Parathyroid adenoma (tissue), 2 donors: ENCODE results near the gene SLC15A1.

Experiments used
- H2AFZ ChIP-seq: fragments of 300-600 bp; sonication (generic); one replicate; pipeline ENCODE4 v1.7.0; 2017; ENCODE audit warnings: antibody characterized with exemption, mild to moderate bottlenecking
- H3K27ac ChIP-seq: fragments of 300-600 bp; sonication (generic); one replicate; pipeline ENCODE4 v1.7.0; 2017
- H3K27me3 ChIP-seq: fragments of 300-600 bp; sonication (generic); one replicate; pipeline ENCODE4 v1.7.0; 2017; ENCODE audit warnings: low read length; ENCODE audit not compliant: control insufficient read depth, insufficient read depth
- H3K36me3 ChIP-seq: fragments of 300-600 bp; sonication (generic); one replicate; pipeline ENCODE4 v1.7.0; 2017; ENCODE audit warnings: low read length; ENCODE audit not compliant: control insufficient read depth, insufficient read depth
- H3K4me1 ChIP-seq: fragments of 300-600 bp; sonication (generic); one replicate; pipeline ENCODE4 v1.7.0; 2017; ENCODE audit warnings: control low read depth
- H3K4me2 ChIP-seq: fragments of 300-600 bp; sonication (generic); one replicate; pipeline ENCODE4 v1.7.0; 2017; ENCODE audit warnings: low read length
- H3K4me3 ChIP-seq: fragments of 300-600 bp; sonication (generic); one replicate; pipeline ENCODE4 v1.7.0; 2017; ENCODE audit warnings: low read depth, low read length
- H3K79me2 ChIP-seq: fragments of 300-600 bp; sonication (generic); one replicate; pipeline ENCODE4 v1.7.0; 2017; ENCODE audit warnings: control low read depth
- H3K9ac ChIP-seq: fragments of 300-600 bp; sonication (generic); one replicate; pipeline ENCODE4 v1.7.0; 2017; ENCODE audit warnings: mild to moderate bottlenecking
- H3K9me3 ChIP-seq: fragments of 300-600 bp; sonication (generic); one replicate; pipeline ENCODE4 v1.7.0; 2017; ENCODE audit warnings: low read length; ENCODE audit not compliant: control insufficient read depth
- TF ChIP-seq, protein P1 (sequence below): fragments of 300-600 bp; sonication (generic); IDR thresholded peaks from one replicate; pipeline ENCODE4 v1.7.0; 2017; ENCODE audit warnings: antibody characterized with exemption, mild to moderate bottlenecking
- donor health status: primary hyperparathyroidism.

Gene SLC15A1

DNA sequence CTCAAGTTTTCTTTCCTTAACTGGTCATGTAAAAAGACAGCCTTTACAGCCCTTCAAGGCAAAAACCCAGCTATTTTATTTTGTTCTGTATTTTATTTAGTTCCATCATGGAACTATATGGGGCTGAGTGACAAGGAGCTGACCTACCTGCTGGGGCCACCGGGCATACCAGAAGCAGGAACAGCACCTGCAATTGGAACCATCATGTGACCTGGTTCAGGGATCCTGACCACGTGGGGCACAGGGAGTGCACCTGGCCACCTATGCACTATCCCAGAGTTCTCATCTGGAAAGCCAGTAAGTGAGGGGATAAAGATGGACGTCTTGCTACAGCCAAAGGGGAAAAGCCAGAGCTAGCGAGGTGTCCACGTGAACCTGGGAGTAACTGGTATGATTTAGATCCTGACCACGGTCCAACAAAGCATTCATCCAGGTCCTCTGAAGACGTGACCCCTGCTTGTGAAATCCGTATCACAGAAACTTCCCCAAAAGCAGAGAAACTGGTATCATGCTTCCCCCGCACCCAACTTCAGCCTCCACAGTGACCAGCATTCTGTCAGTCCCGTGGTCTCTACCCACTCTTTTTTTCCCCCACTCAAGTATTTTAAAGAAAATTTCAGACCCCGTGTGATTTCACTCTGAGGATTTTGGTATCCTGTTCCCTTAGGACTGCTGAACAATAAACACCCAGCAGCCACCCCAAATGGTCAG, 40.5 kb upstream of the SLC15A1 start:
- no peaks in the 10 kb centered on the region for H3K9me3 ChIP-seq
- no peak overlapping the region for H2AFZ ChIP-seq
- H3K27me3 ChIP-seq, result no peaks in the 10 kb centered on the region
- no peaks in the 10 kb centered on the region for H3K79me2 ChIP-seq
- no peak overlapping the region for H3K9ac ChIP-seq
- H3K4me3 ChIP-seq, result no peak overlapping the region
- no peaks in the 10 kb centered on the region for H3K4me1 ChIP-seq
- TF ChIP-seq, protein P1, sequence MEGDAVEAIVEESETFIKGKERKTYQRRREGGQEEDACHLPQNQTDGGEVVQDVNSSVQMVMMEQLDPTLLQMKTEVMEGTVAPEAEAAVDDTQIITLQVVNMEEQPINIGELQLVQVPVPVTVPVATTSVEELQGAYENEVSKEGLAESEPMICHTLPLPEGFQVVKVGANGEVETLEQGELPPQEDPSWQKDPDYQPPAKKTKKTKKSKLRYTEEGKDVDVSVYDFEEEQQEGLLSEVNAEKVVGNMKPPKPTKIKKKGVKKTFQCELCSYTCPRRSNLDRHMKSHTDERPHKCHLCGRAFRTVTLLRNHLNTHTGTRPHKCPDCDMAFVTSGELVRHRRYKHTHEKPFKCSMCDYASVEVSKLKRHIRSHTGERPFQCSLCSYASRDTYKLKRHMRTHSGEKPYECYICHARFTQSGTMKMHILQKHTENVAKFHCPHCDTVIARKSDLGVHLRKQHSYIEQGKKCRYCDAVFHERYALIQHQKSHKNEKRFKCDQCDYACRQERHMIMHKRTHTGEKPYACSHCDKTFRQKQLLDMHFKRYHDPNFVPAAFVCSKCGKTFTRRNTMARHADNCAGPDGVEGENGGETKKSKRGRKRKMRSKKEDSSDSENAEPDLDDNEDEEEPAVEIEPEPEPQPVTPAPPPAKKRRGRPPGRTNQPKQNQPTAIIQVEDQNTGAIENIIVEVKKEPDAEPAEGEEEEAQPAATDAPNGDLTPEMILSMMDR, result no peak
- H3K27ac ChIP-seq, result no peak overlapping the region
- no peaks in the 10 kb centered on the region for H3K36me3 ChIP-seq
- H3K4me2 ChIP-seq, result no peak overlapping the region

DNA sequence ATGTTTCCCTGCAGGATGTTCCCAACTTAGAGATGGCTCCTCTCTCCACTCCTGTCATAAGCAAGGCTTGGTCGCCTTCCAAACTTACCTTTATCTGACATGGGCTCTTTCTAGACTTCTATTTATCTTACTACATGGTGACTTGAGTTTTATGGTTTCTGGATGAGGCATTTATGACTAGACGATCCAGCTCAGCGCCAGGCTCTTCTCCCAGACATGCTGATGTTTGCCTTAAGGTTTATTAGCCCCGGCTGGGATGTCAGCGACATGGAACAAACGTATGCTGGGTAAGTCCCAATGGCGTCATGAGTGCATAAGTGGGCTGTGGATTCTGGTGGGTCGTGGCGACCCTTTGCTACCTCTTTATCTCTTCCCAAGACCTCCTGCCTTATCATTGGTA, 39.8 kb upstream of the SLC15A1 start:
- Histone ChIP-seq H3K27ac (no peak overlapping the region), H3K4me1 (no peaks in the 10 kb centered on the region), H3K27me3 (no peaks in the 10 kb centered on the region), H3K36me3 (no peaks in the 10 kb centered on the region), H3K9me3 (no peaks in the 10 kb centered on the region), H3K9ac (no peak overlapping the region), H3K79me2 (no peaks in the 10 kb centered on the region), H3K4me2 (no peak overlapping the region), H2AFZ (no peak overlapping the region), H3K4me3 (no peak overlapping the region)
- TF ChIP-seq, protein P1, result no peak

DNA sequence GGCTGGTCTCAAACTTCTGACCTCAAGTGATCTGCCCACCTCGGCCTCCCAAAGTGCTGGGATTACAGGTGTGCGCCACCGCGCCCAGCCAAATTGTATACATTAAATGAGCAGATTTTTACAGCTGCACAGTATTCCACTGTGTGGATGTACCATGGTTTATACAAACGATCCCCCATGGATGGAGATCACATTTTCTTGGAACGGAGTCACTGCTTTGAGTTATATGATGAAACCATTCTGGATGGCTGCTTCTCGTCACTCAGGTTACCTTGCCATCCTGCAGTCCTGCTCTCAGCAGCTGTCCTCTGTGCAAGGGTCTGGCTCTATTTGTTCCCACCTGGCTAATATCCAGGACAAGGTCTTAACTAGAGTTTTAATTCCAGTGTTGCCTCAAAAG, 39.1 kb upstream of the SLC15A1 start:
- Histone ChIP-seq H3K4me1 (no peaks in the 10 kb centered on the region), H3K27me3 (no peaks in the 10 kb centered on the region), H2AFZ (no peak overlapping the region), H3K9me3 (no peaks in the 10 kb centered on the region), H3K4me2 (no peak overlapping the region), H3K27ac (no peak overlapping the region), H3K36me3 (no peaks in the 10 kb centered on the region), H3K79me2 (no peaks in the 10 kb centered on the region), H3K9ac (no peak overlapping the region), H3K4me3 (no peak overlapping the region)
- TF ChIP-seq, protein P1, result no peak

DNA sequence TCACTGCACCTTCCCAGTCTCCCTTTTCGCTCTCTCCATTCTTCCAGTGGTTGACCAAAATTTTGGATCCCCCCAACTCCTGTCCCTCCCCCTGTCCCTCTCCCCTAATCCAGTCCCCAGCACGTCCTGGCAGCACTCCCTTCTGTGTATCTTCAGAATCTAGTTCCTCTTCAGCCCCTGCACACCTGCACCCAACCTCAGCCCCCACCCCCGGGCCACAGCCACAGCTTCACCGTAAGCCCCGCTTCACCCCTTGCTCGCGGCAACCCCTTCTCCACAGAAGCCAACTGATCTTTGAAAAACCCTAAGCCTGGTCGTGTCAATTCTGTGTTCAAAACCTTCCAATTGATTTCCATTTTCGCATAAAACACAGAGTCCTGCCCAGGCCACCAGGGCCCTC, 35.5 kb upstream of the SLC15A1 start:
- TF ChIP-seq, protein P1, result no peak
- Histone ChIP-seq H2AFZ (no peak overlapping the region), H3K4me2 (no peak overlapping the region), H3K36me3 (no peaks in the 10 kb centered on the region), H3K27me3 (no peaks in the 10 kb centered on the region), H3K79me2 (no peaks in the 10 kb centered on the region), H3K9ac (no peak overlapping the region), H3K4me1 (no peaks in the 10 kb centered on the region), H3K4me3 (no peak overlapping the region), H3K9me3 (no peaks in the 10 kb centered on the region), H3K27ac (no peak overlapping the region)

DNA sequence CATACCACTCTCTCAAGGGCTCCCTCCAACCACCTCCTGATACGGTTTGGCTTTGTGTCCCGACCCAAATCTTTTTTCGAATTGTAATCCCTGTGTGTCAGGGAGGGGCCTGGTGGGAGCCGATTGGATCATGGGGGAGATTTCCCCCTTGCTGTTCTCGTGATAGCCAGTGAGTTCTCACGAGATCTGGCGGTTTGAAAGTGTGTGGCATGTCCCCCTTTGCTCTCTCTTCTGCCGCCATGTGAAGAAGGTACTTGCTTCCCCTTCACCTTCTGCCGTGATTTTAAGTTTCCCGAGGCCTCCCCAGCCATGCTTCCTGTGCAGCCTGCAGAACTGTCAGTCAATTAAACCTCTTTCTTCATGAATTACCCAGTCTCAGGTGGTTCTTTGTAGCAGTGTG, 34.7 kb upstream of the SLC15A1 start:
- H3K4me1 ChIP-seq, result no peaks in the 10 kb centered on the region
- no peaks in the 10 kb centered on the region for H3K27me3 ChIP-seq
- H2AFZ ChIP-seq, result no peak overlapping the region
- H3K36me3 ChIP-seq, result no peaks in the 10 kb centered on the region
- TF ChIP-seq, protein P1, result no peak
- H3K4me2 ChIP-seq, result no peak overlapping the region
- H3K9me3 ChIP-seq, result no peaks in the 10 kb centered on the region
- H3K4me3 ChIP-seq, result no peak overlapping the region
- no peak overlapping the region for H3K27ac ChIP-seq
- H3K9ac ChIP-seq, result no peak overlapping the region
- H3K79me2 ChIP-seq, result no peaks in the 10 kb centered on the region
